Heart right ventricle (tissue), 16 donors: ENCODE measurements around the gene ETS1. TPM values are rescaled to one million over a fixed set of nuclear protein-coding genes. Genes with fewer than 3 reads are reported as not detected.
A peak's percentile ranks its signal among the peaks of the same experiment; 100 is the strongest.

Source experiments
- ATAC-seq, 8 donors: fragments of 200-7000 bp; cut with Tn5 transposase; one replicate each; pipeline ENCODE4 v1.9.1; 2020; ENCODE audit warnings: mild to moderate bottlenecking in 8 of 8, moderate library complexity in 8 of 8, moderate number of reproducible peaks in 1 of 8
- DNase-seq, 2 donors: peaks; one replicate each; pipeline ENCODE4 v3.0.0-alpha.2; 2020
- H3K27ac ChIP-seq, 10 donors: fragments of 200-600 bp; sonication (generic) in 2 of 10; one replicate each; pipeline versions ENCODE4 v1.5.0 to v1.8.0; 2020 to 2022; ENCODE audit warnings: mild to moderate bottlenecking in 3 of 10
- H3K27me3 ChIP-seq, 7 donors: fragments of 200-600 bp; one replicate each; pipeline ENCODE4 v1.8.0; 2021 to 2022; ENCODE audit warnings: mild to moderate bottlenecking in 2 of 7
- H3K36me3 ChIP-seq, 9 donors: fragments of 200-600 bp; sonication (generic) in 1 of 9; one replicate each; pipeline versions ENCODE4 v1.5.0 to v1.8.0; 2020 to 2022; ENCODE audit warnings: mild to moderate bottlenecking in 2 of 9
- H3K4me1 ChIP-seq, 9 donors: fragments of 200-600 bp; sonication (generic) in 1 of 9; one replicate each; pipeline versions ENCODE4 v1.5.0 to v1.8.0; 2020 to 2022; ENCODE audit warnings: mild to moderate bottlenecking in 4 of 9
- H3K4me3 ChIP-seq, 10 donors: fragments of 200-600 bp; sonication (generic) in 2 of 10; one replicate each; pipeline versions ENCODE4 v1.5.0 to v1.8.0; 2020 to 2022; ENCODE audit warnings: mild to moderate bottlenecking in 7 of 10, moderate library complexity in 2 of 10
- H3K9me3 ChIP-seq, 11 donors: fragments of 200-600 bp in 10 of 11; sonication (generic) in 2 of 11; one replicate each; pipeline versions ENCODE4 v1.5.0 to v1.8.0; 2013 to 2022; ENCODE audit warnings: mild to moderate bottlenecking in 2 of 11, control low read depth in 1 of 11, moderate library complexity in 1 of 11
- CTCF ChIP-seq, 9 donors: fragments of 200-600 bp; sonication (generic) in 2 of 9; IDR thresholded peaks; one replicate each; pipeline versions ENCODE4 v1.5.0 to v1.8.0; 2021 to 2022; ENCODE audit warnings: antibody characterized with exemption in 9 of 9, mild to moderate bottlenecking in 5 of 9, moderate library complexity in 1 of 9
- WGBS, 2 donors: extraction: QIAGEN DNeasy Blood & Tissue Kit; methylation state at CpG; one replicate each; pipeline ENCODE4 v1.1.7; 2013; ENCODE audit warnings: inconsistent platforms in 1 of 2; 5-methylcytosine and 5-hydroxymethylcytosine counted together
- intact Hi-C, 10 donors: fragments of 100-400 bp; cut with DNase I; formaldehyde crosslinking; loops; one replicate each; pipeline versions ENCODE4 v1.11.1 to v1.14.2; 2022
- polyA plus RNA-seq, 2 donors: library from polyadenylated mRNA; stranded (reverse); fragments of 200-250 nt; gene quantifications; one replicate each; pipeline ENCODE4 v1.2.3, GENCODE V29; 2013
- total RNA-seq, 10 donors: library from RNA; stranded (reverse); fragmentation: NEBNext Ultra II Directional in 3 of 10; extraction: Animal tissue kit (Norgen Biotek cat#: 25700) in 3 of 10; gene quantifications; one replicate each; pipeline versions ENCODE4 v1.2.1 to v1.2.4, GENCODE V29; 2021 to 2023
- donor health status: Arrhythmogenic right ventricular cardiomyopathy.
- donor health status: ischemic (EF 13 %, LVEDD 7.1; RV severe dilation, severe dysfunction).
- donor health status: healthy with polysubstance abuse.
- donor health status: DM: no; HTN: yes; CAD: no.
- donor health status: DM: no; HTN: no; CAD: no.
- donor health status: ischemic (EF 25% LVEDD 6.9; RV normal size, moderate dysfunction).
- donor health status: ischemic (EF 25% LVEDD 5.7; RV mildly dilated, moderate dysfunction).
- donor health status: healthy.
- donor health status: DM: yes; HTN: yes; CAD: no.
- donor health status: Ischemic cardiomyopathy.
- donor health status: ischemic (EF 35%, LVEDD 5.7; RV mildly dilated, moderate dysfunction).
- donor health status: nonischemic (EF 11% LVEDD 7.7; RV severe dilation, severe dysfunction).
- donor health status: DM: yes; HTN: yes; CAD: no.
- donor health status: PGD.
- donor health status: ischemic (EF 29% LVEDD 5.4; RV normal size, mild dysfunction).
- donor health status: nonischemic (EF 23%, LVEDD 6.1; RV moderate dilation, normal function).

Gene ETS1
- total and polyA plus RNA-seq, 12 donors: 21.3 to 93.4 (median 50.7) TPM

DNA sequence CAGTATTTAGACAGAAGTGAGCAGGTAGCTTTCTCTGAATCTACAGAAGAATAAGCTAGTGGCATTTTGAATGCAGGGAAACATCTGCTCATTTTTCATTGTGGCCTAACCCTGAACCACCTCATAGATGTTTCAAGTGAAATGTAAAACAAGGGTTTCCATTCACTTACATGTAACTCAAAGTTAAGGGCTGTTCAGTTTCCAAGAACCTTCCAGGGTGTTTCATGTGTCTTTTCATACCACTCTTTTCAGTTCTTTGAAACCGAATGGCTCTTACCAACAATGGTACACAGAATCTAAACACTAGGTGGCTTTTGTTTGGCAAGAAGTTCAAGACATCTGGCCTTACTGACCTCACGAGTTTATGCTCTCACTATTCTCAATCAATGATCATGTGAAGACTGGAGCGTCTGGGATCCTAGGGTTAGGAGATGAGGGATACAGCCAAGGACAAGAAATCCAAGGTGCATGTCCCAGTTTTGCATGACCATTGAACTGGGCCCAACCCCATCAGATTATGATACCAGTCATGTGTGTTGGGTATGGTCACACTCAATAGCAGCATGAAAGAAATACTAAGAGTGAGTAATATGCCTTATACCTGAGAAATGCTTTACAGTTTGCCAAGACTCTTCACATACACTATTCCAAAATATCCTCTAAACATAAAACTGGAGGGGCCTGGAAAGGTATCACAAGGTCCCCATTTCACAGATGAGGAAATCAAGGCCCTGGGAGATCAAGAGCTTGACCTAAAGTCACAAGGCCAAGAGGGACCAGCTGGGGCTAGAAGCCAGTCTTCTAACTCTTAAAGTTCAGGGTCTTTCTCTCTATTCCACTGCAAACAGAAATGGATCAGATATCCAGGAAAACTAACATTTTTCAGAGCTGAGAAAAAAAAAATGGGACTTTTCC, 92.7 kb downstream of the ETS1 start:
- Histone ChIP-seq H3K9me3 (no peaks in the 10 kb centered on the region), H3K27ac (peak overlapping the region in 9 of 10 donors; percentile 15 to 97 (median 73)), H3K4me1 (peaks cover 19 to 100% (median 99%) of the 10 kb centered on the region in 9 donors), H3K27me3 (no peaks in the 10 kb centered on the region), H3K4me3 (no peak overlapping the region), H3K36me3 (peaks cover 0 to 46% (median 8%) of the 10 kb centered on the region in 9 donors)
- intact Hi-C loops: no loop called here
- ATAC-seq (no peak), DNase-seq (no peak)
- WGBS, 2 donors: 54 to 67% methylated on average over 3 of the region's 3 CpGs
- no peak for TF ChIP-seq CTCF (IDR thresholded peaks at IDR 0.05)

DNA sequence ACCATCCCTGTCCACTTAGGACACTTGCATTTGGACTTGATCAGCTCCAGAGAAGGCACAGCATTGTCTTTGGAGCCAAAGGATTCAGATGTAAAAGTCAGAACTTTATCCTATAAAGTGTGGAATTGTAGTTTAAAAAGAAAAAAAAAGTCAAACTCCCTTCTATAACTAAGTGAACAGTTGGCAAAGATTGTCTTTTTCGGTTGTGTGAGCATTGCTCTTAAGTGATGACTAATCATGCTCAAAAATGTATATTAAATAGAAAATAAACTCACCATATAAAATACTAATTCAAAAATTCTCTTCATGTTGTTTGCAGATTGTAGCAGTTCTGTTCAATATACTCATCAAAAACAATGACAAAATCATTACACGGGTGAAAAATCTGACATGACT, 93.8 kb downstream of the ETS1 start:
- no peak for TF ChIP-seq CTCF (IDR thresholded peaks at IDR 0.05)
- H3K4me1 ChIP-seq: peaks cover 19 to 100% (median 99%) of the 10 kb centered on the region in 9 donors
- 39 to 41% methylated on average over 2 of the region's 2 CpGs for WGBS, 2 donors
- ATAC-seq (no peak), DNase-seq (no peak)
- no peak overlapping the region for H3K4me3 ChIP-seq
- H3K36me3 ChIP-seq: peaks cover 0 to 57% (median 19%) of the 10 kb centered on the region in 9 donors
- H3K27me3 ChIP-seq: no peaks in the 10 kb centered on the region
- H3K9me3 ChIP-seq: no peaks in the 10 kb centered on the region
- intact Hi-C loops: no loop called here
- peak overlapping the region in 9 of 10 donors; percentile 2 to 97 (median 56) for H3K27ac ChIP-seq

DNA sequence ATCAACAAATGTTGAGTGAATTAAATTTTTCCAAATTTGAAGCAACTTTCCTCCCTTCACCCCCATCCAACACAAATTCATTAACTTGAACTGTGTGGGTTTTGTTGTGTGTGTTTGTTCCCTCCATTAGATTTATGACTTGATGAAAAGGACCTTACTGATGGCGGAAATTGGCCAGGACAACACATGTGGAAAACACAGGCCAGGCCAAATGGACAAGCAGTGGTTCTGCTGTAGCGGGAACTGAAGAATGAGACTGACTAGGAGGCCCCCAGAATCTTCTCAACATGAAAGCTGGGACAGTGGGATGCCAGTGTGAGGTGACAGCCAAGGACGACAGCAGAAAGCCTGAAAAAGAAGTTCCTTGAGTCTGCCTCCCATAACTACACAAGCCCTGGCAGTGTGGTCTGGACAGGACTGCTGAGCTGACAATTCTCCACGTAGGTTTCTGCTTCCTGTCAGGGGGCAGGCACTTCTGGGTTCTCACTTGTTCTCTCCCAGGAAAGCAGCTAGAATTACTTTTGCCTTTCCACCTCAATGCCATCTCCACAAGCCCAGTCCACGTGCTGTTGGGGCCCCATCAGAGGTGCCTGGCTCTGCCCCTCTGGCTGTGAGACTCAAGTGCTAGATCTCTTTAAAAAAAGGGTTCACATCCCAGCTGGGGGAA, 94.3 kb downstream of the ETS1 start:
- Histone ChIP-seq H3K36me3 (peaks cover 0 to 63% (median 19%) of the 10 kb centered on the region in 9 donors), H3K27ac (peak overlapping the region in 9 of 10 donors; percentile 2 to 97 (median 56)), H3K9me3 (no peaks in the 10 kb centered on the region), H3K27me3 (no peaks in the 10 kb centered on the region), H3K4me3 (no peak overlapping the region), H3K4me1 (peaks cover 22 to 100% (median 99%) of the 10 kb centered on the region in 9 donors)
- intact Hi-C loops: no loop called here
- WGBS, 2 donors: 38 to 44% methylated on average over 5 of the region's 5 CpGs
- no peak for TF ChIP-seq CTCF (IDR thresholded peaks at IDR 0.05)
- ATAC-seq: no peak
- DNase-seq: no peak

GRCh38 chr11:128492461-128492860, 94.9 kb downstream of the ETS1 start:
- Histone ChIP-seq H3K27me3 (no peaks in the 10 kb centered on the region), H3K36me3 (peaks cover 0 to 65% (median 19%) of the 10 kb centered on the region in 9 donors), H3K4me3 (no peak overlapping the region), H3K4me1 (peaks cover 20 to 100% (median 99%) of the 10 kb centered on the region in 9 donors), H3K9me3 (no peaks in the 10 kb centered on the region), H3K27ac (peak overlapping the region in 9 of 10 donors; percentile 9 to 97 (median 56))
- no peak for TF ChIP-seq CTCF (IDR thresholded peaks at IDR 0.05)
- DNase-seq: no peak
- peak in 2 of 8 donors; percentile 28 to 29 for ATAC-seq
- intact Hi-C loops: no loop called here
- WGBS, 2 donors: 54 to 63% methylated on average over 2 of the region's 2 CpGs
